C4-2B (cell line): ENCODE measurements around the gene ADGRD1.

ENCODE experiments used
- ZFX ChIP-seq: fragments of 450-650 bp; IDR thresholded peaks from 2 replicates; pipeline ENCODE4 v1.6.1; 2017
- TF ChIP-seq, protein P1 (sequence below): fragments of 450-650 bp; conservative IDR thresholded peaks from 2 replicates; pipeline ENCODE4 v1.5.1; 2017; ENCODE audit warnings: mild to moderate bottlenecking

DNA sequence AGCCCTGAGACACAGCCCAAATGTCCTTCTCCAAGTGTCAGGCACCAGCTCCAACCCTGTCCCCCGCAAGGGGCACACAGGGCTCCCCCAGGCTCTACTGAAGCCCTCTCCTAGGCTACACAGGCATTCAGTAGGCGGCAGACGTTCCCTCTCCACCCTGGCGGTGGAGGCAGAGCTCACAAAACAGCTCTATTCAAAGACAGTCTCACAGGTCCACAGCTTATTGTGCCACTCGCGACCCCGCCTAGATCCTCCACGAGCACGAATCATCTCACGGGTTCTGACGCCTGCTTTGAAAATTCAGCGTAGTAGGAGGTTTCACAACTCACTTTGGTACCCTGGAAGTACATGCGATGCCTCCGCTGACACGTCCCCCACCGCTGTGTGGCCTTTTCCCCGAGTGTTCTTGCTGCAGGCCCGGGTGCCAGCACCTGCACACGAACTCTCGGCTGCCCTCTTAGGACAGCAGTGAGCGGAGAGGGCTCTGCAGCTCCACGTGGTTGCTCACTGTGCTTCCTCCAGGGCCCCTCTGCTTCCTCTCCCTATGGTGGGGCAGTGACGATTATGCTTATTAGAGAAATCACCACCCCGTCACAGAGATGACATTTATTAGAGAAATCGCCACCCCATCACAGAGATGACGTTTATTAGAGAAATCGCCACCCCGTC, 78.5 kb downstream of the ADGRD1 start:
- TF ChIP-seq, protein P1, sequence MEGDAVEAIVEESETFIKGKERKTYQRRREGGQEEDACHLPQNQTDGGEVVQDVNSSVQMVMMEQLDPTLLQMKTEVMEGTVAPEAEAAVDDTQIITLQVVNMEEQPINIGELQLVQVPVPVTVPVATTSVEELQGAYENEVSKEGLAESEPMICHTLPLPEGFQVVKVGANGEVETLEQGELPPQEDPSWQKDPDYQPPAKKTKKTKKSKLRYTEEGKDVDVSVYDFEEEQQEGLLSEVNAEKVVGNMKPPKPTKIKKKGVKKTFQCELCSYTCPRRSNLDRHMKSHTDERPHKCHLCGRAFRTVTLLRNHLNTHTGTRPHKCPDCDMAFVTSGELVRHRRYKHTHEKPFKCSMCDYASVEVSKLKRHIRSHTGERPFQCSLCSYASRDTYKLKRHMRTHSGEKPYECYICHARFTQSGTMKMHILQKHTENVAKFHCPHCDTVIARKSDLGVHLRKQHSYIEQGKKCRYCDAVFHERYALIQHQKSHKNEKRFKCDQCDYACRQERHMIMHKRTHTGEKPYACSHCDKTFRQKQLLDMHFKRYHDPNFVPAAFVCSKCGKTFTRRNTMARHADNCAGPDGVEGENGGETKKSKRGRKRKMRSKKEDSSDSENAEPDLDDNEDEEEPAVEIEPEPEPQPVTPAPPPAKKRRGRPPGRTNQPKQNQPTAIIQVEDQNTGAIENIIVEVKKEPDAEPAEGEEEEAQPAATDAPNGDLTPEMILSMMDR: no peak
- TF ChIP-seq ZFX: no peak
